ENCODE data around the gene AASS.

Gene AASS

DNA sequence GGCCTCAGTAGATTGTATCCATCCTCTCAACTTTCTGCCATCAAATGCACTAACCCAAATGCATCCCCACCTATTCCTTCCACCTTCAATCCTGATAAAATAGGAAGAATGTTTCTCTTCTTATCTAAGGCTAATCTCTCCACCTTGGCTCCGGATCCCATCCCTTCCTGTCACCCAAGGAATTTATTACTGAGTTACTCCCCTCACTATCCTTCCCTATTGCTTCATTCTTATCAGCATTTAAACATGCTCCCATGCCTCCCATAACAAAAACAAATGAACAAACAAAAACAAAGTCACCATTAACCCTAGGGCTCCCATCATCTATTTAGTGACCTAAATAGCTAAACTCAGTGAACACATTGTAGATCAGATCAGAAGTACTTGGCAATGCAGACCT lies 25.3 kb downstream of the AASS start:
- DNase-seq (ENCODE audit: low read depth, low spot score), result no peak

DNA sequence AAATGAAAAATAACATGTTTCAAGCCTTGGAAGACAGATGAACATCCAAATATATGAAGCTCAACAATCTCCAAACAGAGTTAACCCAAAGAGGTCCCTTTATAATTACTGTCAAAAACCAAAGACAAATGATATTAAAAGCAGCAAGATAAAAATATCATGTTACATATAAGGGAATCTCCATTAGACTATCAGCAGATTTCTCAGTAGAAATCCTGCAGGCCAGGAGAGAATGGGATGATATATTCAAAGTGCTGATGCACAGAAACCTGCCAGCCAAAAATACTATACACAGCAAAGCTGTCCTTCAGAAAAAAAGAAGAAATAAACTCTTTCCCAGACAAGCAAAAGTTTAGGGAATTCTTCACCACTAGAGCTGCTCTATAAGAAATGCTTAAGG lies 41.0 kb downstream of the AASS start:
- no peak for DNase-seq (ENCODE audit: low read depth, low spot score)

GRCh38 chr7:122100021-122100420 lies 44.0 kb downstream of the AASS start:
- DNase-seq (ENCODE audit: low read depth, low spot score), result no peak

DNA sequence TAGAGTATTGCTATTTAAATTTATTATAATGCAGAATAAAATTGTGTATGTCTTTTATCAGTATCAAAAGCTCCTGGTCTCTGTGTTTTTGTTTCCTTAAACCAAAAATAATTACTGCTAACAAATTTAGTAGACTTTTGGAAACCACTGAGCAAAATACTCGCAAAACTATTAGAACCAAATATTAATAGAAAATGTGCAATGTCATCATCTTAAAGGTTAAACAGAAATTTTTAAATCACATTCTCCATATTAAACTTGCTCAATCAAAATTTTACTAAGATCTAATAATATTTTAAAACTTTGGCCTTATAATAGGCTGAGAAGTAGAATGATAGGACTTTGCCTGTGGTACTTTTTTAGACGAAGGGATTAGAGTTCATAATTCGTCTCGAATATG lies 48.4 kb downstream of the AASS start:
- no peak for DNase-seq (ENCODE audit: low read depth, low spot score)

- DNase-seq (ENCODE audit: low read depth, low spot score), result no peak
Measured at GRCh38 chr7:122094549-122094948, 49.5 kb downstream of the AASS start.

DNA sequence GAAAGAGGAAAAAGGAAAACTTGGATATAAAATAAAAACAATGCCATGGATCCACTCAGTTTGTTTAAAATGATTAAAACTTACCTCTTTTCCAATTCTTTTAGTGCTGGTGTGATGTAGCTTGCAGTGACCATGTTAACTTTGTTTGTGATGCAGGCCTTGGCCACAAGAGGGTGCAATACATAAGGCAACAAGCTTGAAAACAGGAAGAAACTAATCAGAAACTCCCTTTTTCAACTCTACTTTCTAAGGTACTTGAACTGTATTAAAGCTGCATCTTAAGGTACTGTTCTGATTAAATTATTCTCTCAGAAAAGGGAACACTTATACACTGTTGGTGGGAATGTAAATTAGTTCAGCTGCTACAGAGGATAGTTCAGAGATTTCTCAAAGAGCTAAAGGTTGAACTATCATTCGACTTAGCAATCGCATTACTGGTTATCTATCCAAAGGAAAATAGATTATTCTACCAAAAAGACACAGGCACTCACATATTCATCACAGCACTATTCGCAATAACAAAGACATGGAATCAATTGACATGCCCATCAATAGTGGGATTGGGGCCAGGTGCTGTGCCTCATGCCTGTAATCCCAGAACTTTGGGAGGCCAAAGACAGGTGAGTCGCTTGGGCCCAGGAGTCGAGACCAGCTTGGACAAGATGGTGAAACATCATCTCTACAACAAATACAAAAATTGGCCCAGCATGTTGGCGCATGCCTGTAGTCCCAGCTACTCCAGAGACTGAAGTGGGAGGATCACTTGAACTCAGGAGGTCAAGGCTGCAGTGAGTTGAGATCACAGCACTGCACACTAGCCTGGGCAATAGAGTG lies 50.9 kb downstream of the AASS start:
- DNase-seq (ENCODE audit: low read depth, low spot score), result peak; percentile 69

GRCh38 chr7:122082670-122083069 lies 61.4 kb downstream of the AASS start:
- DNase-seq (ENCODE audit: low read depth, low spot score), result no peak

- DNase-seq (ENCODE audit: low read depth, low spot score), result no peak
Measured at GRCh38 chr7:122082160-122082559, 61.9 kb downstream of the AASS start.

GRCh38 chr7:122073635-122074034 lies 70.4 kb downstream of the AASS start:
- DNase-seq (ENCODE audit: low read depth, low spot score), result no peak

DNA sequence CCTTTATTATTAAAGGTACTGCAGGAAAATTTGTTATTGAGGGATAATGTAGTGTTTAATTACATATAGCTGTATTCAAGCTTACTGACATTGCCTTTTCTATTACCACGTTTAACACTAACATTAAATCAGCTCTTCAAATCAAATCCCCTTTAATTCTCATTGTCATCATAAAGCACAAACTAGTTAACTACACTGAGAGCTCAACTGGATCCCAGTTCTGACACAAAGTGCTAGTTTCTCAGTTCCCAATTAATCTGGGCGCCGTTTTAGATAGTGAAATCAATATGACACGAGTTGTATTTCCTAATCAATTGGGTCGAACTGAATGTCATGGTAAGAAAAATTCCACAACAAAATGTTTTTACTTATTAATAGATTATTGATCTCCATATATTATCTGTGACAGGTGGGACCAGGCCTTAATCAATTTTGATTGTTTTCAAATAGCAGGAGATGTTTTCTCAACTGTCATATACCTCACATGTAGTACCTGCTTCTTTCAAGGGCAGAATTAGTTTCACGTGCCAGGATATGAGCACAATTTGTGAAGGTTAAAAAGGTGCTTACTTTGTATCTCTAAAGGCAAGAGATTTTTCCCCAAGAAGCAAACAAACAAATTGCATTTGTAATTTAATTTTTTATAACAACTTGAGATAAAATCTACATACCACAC lies 71.0 kb downstream of the AASS start:
- no peak for DNase-seq (ENCODE audit: low read depth, low spot score)

DNA sequence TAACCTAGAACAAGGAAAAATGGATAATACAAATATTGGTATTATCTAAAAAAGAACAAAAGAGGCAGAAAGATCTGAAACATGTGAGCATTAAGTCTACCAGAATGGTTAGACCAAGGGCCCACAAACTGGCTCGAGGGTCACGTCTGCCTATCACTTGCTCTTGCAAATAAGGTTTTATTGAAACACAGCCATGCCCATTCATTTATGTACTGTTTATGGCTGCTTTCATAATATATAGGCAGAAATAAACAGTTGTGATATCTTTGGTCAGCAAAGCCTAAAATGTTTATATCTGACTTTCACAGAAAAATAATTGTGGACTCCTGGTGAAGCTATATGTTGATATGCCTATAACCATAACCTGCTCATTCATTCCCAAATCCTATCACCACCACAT lies 71.8 kb downstream of the AASS start:
- DNase-seq (ENCODE audit: low read depth, low spot score), result no peak

GRCh38 chr7:122070834-122071233 lies 73.2 kb downstream of the AASS start:
- DNase-seq (ENCODE audit: low read depth, low spot score), result no peak

- DNase-seq (ENCODE audit: low read depth, low spot score), result no peak
Measured at GRCh38 chr7:122070062-122070461, 74.0 kb downstream of the AASS start.

- no peak for DNase-seq (ENCODE audit: low read depth, low spot score)
Measured at GRCh38 chr7:122068999-122069398, 75.0 kb downstream of the AASS start.

DNA sequence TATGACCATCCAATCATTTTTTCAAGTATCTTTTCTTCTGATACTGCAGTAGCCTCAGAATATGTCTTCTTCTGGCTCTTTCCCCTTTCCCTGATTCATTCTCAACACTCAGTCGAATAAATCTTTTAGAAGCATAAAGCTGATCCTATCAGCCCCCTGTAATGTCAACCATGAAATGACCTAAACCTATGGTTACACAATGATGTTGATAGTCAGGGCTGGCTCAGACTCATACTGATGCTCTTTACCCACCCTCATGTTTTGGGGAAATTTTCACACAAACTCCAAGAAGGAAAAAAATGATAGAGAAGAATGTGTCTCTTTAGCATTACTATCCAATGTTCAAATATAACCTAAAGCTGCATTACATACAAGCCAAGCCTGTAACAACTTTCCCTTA lies 76.0 kb downstream of the AASS start:
- DNase-seq (ENCODE audit: low read depth, low spot score), result no peak

DNA sequence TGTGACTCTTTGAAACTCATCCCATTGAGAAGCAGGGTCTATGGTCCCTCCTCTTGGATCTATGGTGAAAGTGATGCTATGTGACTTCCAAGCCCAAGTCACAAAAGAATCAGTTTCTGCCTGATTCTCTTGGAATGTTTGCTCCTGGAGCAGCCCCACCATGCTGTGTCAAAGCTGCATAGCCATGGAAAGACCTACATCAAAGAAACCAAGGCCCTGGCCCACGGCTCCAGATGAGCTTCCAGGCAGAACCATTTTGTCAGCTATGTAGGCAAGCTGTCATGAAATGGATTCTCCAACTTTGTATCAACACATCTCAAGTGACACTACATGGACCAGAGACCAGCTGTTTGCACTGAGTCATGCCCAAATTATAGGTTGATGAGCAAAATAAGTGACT lies 77.0 kb downstream of the AASS start:
- DNase-seq (ENCODE audit: low read depth, low spot score), result no peak

DNA sequence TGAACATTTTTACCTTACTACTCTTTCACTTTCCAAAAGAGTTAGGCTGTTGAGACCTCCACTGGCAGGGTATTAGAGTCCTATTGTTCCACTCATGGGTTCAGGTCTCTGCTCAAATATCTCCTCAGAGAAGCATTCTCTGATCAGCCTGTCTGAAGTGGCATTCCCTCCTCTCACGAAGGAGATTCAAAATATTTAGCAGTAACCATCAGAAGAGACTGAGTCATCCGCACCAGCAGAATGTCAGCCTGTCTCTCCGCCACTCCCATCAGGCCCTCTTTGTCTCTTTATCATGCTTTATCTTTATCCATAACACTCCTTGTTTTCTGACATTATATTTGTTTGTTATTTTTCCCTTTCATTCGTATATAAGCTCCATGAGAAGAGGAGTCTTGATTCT lies 79.1 kb downstream of the AASS start:
- DNase-seq (ENCODE audit: low read depth, low spot score), result no peak

DNA sequence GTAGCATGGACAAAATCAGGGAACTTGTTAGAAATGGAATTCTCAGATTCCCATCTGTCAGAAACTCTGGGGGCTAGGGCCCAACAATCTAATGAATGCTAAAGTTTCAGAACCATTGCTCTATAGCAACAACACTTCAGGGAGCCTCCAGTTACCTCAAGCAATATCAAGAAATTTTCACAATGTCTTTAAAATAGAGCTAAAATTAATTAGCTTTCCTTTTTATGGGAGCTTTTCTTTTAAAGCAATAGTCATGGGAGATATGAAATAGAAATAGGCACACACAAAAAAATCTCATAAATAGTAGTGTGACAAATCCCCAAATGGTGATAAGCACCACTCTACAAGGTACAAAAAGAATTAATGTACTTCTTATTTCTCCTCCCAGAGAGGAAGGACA lies 80.9 kb downstream of the AASS start:
- no peak for DNase-seq (ENCODE audit: low read depth, low spot score)

GRCh38 chr7:122059542-122059941 lies 84.5 kb downstream of the AASS start:
- DNase-seq (ENCODE audit: low read depth, low spot score), result no peak

GRCh38 chr7:122056977-122057376 lies 87.1 kb downstream of the AASS start:
- DNase-seq (ENCODE audit: low read depth, low spot score), result no peak

DNA sequence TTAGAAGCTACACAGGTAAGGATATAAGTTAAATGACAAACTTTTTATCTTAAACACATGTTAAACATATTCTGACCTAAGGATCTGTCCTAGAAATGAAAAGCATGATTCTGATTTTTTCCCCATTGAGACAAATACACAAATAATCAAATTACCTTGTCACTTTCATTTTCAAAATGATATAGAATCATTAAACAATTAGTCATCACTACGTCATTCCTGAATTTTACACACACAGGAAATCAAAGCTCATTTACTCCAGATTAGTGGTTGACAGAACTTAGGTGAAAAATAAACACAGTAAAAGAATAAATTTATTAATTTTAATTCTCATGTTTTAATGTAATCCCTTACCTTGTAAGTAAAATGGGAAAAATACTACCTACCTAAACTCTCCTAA lies 89.0 kb downstream of the AASS start:
- no peak for DNase-seq (ENCODE audit: low read depth, low spot score)

GRCh38 chr7:122054393-122054792 lies 89.7 kb downstream of the AASS start:
- no peak for DNase-seq (ENCODE audit: low read depth, low spot score)

DNA sequence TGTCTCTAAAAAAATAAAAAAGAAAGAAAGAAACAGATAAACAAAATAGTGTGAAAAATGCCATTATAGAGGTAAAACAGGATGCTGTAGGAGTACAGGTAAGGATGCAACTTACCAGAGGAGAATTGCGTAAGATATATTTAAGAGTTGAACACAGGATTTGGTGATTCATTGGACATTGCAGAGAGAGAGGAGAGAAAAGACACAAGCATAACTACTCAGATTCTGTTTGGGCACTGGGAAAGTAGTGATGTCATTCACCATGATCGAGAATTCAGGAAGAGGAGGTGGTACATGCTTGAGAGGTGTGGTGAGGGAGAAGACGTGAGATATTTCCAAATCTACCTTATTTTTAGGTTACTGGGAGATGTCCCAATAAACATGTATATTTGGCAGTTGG lies 97.6 kb downstream of the AASS start:
- no peak for DNase-seq (ENCODE audit: low read depth, low spot score)
